Measurements from ENCODE around the gene TSHR.

- no peak for TF ChIP-seq POLR2A (IDR thresholded peaks at IDR 0.05)
- TF ChIP-seq, protein P1, sequence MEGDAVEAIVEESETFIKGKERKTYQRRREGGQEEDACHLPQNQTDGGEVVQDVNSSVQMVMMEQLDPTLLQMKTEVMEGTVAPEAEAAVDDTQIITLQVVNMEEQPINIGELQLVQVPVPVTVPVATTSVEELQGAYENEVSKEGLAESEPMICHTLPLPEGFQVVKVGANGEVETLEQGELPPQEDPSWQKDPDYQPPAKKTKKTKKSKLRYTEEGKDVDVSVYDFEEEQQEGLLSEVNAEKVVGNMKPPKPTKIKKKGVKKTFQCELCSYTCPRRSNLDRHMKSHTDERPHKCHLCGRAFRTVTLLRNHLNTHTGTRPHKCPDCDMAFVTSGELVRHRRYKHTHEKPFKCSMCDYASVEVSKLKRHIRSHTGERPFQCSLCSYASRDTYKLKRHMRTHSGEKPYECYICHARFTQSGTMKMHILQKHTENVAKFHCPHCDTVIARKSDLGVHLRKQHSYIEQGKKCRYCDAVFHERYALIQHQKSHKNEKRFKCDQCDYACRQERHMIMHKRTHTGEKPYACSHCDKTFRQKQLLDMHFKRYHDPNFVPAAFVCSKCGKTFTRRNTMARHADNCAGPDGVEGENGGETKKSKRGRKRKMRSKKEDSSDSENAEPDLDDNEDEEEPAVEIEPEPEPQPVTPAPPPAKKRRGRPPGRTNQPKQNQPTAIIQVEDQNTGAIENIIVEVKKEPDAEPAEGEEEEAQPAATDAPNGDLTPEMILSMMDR (IDR thresholded peaks at IDR 0.05): no peak
These were observed 23.0 kb downstream of the TSHR start for GRCh38 chr14:80978403-80978802.

Data from Peyer's patch (tissue), 4 donors.